Body of pancreas (tissue), 4 donors: ENCODE data around the gene RANBP3. TPM values are rescaled to one million over a fixed set of nuclear protein-coding genes. Genes with fewer than 3 reads are reported as not detected.

Experiments
- ATAC-seq: fragments of 150-250 bp; one replicate; pipeline ENCODE4 v1.9.1; 2016
- DNase-seq, 4 donors: peaks; one replicate each; pipeline ENCODE4 v3.0.0-alpha.2; 2019
- H3K27ac ChIP-seq, 4 donors: fragments of 200-600 bp; sonication (generic); 1 replicate in 3 of 4; 2 replicates in 1 of 4; pipeline versions ENCODE4 v1.5.1 to v1.6.1; 2016 to 2019; ENCODE audit warnings: mild to moderate bottlenecking in 1 of 4, mixed read lengths in 1 of 4, moderate library complexity in 1 of 4
- H3K27me3 ChIP-seq, 2 donors: fragments of 200-600 bp; sonication (generic); one replicate each; pipeline ENCODE4 v1.6.0; 2016; ENCODE audit warnings: mild to moderate bottlenecking in 1 of 2
- H3K36me3 ChIP-seq, 2 donors: fragments of 200-600 bp; sonication (generic); replicated peaks in 1 of 2; 2 replicates each; pipeline ENCODE4 v1.5.1; 2016; ENCODE audit warnings: low read depth in 2 of 2; ENCODE audit not compliant: insufficient read depth in 1 of 2
- H3K4me1 ChIP-seq: fragments of 200-600 bp; sonication (generic); one replicate; pipeline ENCODE4 v1.6.0; 2016
- H3K4me3 ChIP-seq, 2 donors: fragments of 200-600 bp; sonication (generic); 1 replicate in 1 of 2; 2 replicates in 1 of 2; pipeline ENCODE4 v1.5.1; 2016 to 2019
- H3K9me3 ChIP-seq, 3 donors: fragments of 200-600 bp; sonication (generic); 1 replicate in 2 of 3; 2 replicates in 1 of 3; pipeline ENCODE4 v1.5.1; 2016
- POLR2A ChIP-seq, 3 donors: fragments of 450-650 bp; IDR thresholded peaks; one replicate each; pipeline ENCODE4 v1.6.1; 2016; ENCODE audit warnings: antibody characterized with exemption in 3 of 3, mild to moderate bottlenecking in 2 of 3
- WGBS, 2 donors: methylation state at CpG; one replicate each; pipeline ENCODE4 v1.1.5; 2017; 5-methylcytosine and 5-hydroxymethylcytosine counted together
- intact Hi-C: fragments of 100-400 bp; cut with DNase I; formaldehyde crosslinking; loops from one replicate; pipeline ENCODE4 v1.15.1; 2023
- total RNA-seq, 2 donors: library from RNA; depleted of rRNA; stranded (reverse); fragments of >200 nt; gene quantifications; one replicate each; pipeline ENCODE4 v1.1.0, GENCODE V29; 2016
- TF ChIP-seq, protein P1 (sequence below), 7 experiments: fragments of 450-650 bp in 4 of 7; fragments of 200-600 bp in 3 of 7; sonication (generic) in 3 of 7; IDR thresholded peaks; one replicate each; pipeline ENCODE4 v1.5.1; 2016 to 2019; ENCODE audit warnings: antibody characterized with exemption in 7 of 7

Gene RANBP3
- total RNA-seq, 2 donors from 2014 or later = 62.0 to 90.0 TPM

DNA sequence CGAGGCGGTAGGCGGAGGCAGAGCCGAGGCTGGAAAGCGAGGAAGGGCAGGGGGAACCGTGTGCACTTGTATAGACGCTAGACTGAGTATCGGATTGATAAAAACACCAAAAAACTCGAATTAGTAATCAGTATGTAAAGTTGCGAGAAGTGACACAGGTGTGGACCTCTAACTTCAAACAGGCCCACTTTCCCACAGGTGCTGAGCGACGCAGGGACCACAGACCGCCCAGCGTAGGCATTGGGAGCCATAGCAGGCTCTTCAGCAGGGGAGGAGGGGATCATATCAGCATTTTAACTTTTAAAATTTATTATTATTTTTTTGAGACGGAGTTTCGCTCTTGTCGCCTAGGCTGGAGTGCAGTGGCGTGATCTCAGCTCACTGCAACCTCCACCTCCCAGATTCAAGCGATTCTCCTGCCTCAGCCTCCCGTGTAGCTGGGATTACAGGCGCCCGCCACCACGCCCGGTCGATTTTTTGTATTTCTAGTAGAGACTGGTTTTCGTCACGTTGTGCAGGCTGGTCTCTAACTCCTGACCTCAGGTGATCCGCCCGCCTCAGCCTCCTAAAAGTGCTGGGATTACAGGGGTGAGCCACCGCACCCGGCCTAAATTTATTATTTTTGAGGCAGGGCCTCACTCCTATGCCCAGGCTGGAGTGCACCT lies 72.7 kb downstream of the RANBP3 start:
- Histone ChIP-seq H3K4me1 (peaks cover 30% of the 10 kb centered on the region), H3K27ac (peak overlapping the region; percentile 42 to 92 (median 85)), H3K27me3 (no peaks in the 10 kb centered on the region), H3K9me3 (no peaks in the 10 kb centered on the region), H3K4me3 (peak overlapping the region; percentile 29 to 78), H3K36me3 (no peaks in the 10 kb centered on the region)
- DNase-seq (no peak), ATAC-seq (no peak)
- 37 to 39% methylated on average over 31 of the region's 31 CpGs for WGBS, 2 donors
- no peak for TF ChIP-seq POLR2A (IDR thresholded peaks at IDR 0.05)
- TF ChIP-seq, protein P1, sequence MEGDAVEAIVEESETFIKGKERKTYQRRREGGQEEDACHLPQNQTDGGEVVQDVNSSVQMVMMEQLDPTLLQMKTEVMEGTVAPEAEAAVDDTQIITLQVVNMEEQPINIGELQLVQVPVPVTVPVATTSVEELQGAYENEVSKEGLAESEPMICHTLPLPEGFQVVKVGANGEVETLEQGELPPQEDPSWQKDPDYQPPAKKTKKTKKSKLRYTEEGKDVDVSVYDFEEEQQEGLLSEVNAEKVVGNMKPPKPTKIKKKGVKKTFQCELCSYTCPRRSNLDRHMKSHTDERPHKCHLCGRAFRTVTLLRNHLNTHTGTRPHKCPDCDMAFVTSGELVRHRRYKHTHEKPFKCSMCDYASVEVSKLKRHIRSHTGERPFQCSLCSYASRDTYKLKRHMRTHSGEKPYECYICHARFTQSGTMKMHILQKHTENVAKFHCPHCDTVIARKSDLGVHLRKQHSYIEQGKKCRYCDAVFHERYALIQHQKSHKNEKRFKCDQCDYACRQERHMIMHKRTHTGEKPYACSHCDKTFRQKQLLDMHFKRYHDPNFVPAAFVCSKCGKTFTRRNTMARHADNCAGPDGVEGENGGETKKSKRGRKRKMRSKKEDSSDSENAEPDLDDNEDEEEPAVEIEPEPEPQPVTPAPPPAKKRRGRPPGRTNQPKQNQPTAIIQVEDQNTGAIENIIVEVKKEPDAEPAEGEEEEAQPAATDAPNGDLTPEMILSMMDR (IDR thresholded peaks at IDR 0.05) = no peak
- intact Hi-C loops = no loop called here

DNA sequence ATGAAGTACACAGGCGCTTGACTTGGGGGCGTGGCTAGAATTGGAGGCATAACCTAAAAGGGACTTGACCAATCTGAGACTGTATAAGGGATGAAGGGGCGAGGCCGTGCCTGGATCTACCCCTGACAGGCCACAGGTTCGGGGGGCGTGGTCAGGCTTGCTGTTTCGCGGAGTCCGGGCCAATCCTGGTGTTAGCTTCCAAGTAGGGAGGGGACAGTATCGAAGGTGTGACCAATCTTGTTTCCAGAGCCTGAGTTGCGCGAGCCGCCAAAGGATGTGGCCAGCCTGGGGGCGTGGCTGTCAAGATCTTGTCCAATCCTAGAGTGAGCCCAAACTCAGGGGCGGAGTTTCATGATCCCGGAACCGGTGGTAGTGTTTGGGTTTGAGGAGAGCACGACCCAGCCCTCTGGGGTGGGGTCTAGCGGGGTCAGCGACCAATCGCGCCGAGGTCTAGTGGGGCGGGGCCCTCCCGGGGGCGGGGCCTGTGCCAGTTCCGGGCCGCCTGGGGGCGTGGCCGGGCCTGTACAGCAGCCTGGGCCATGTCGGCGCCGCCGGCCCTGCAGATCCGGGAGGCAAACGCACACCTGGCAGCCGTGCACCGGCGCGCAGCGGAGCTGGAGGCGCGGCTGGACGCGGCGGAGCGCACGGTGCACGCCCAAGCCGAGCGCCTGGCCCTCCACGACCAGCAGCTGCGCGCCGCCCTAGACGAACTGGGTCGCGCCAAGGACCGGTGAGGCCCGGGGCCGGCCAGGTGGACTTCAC lies 73.4 kb downstream of the RANBP3 start, which contains the start of gene VMAC:
TSS of gene VMAC (plus strand) at position 521 of the 762 bp plus-strand sequence. CDS start at position 540, 19 bp downstream.
- peaks cover 30% of the 10 kb centered on the region for H3K4me1 ChIP-seq
- H3K4me3 ChIP-seq = peak within 1 kb of the TSS; percentile 39 to 78
- ATAC-seq (peak; percentile 83), DNase-seq (peak; percentile 100)
- TF ChIP-seq POLR2A (IDR thresholded peaks at IDR 0.05) = peak; percentile 71 to 81 (median 79)
- TF ChIP-seq, protein P1 (IDR thresholded peaks at IDR 0.05) = peak in 2 of 7 experiments; percentile 2 to 17
- intact Hi-C loops = no loop called here
- WGBS, 2 donors = 0 to 1% methylated on average over 19 to 56 of the region's 61 CpGs
- no peaks in the 10 kb centered on the region for H3K9me3 ChIP-seq
- H3K27ac ChIP-seq = peak within 1 kb of the TSS; percentile 67 to 92 (median 85)
- no peaks in the 10 kb centered on the region for H3K27me3 ChIP-seq
- no peaks in the 10 kb centered on the region for H3K36me3 ChIP-seq

DNA sequence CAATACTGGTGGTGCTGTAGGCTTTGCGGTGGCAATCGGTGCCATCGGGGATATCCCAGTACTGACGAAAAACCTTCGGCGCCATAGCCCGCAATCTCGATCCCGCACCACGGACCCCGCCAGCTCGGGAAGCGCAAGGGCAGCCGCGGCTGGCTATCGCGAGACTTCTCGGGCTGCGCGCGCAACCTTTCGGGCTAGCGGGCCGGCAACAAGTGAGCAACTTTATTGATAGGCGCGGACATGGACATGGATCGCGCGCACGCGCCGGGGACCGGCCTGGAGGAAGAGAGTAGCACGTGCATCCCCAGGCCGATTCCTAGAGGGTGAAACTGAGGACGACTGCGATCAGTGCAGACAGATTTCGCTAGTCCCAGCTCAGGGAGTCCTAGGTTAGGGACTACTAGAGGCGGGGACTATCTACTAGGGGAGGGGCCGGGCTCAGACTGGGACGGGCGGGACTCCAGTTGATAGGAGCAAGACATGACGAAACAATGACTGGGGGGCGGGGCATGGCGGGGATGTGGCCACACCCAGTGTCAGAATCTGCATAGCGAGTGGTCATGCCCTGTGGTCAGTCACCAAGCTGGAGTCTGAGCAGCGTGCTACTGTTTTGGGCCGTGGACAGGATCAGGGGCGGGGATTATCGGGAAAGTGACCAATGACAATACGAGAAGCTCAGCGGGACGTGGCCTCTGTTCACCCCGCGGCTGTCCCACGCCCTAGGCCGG lies 74.2 kb downstream of the RANBP3 start, which contains the start of gene NDUFA11:
TSS of gene NDUFA11 (minus strand) at position 167 of the 728 bp plus-strand sequence. CDS start at position 85, 82 bp downstream.
- intact Hi-C loops = no loop called here
- ATAC-seq (peak; percentile 73), DNase-seq (peak; percentile 99 to 100 (median 99))
- TF ChIP-seq POLR2A (IDR thresholded peaks at IDR 0.05) = peak in 2 of 3 donors; percentile 71 to 73
- TF ChIP-seq, protein P1 (IDR thresholded peaks at IDR 0.05) = peak in 2 of 7 experiments; percentile 4 to 11
- WGBS, 2 donors = 0% methylated on average over 13 to 57 of the region's 57 CpGs
- Histone ChIP-seq H3K27ac (peak within 1 kb of the TSS; percentile 67 to 92 (median 85)), H3K36me3 (no peaks in the 10 kb centered on the region), H3K4me1 (peaks cover 30% of the 10 kb centered on the region), H3K4me3 (peak within 1 kb of the TSS; percentile 39 to 56), H3K9me3 (no peaks in the 10 kb centered on the region), H3K27me3 (no peaks in the 10 kb centered on the region)

DNA sequence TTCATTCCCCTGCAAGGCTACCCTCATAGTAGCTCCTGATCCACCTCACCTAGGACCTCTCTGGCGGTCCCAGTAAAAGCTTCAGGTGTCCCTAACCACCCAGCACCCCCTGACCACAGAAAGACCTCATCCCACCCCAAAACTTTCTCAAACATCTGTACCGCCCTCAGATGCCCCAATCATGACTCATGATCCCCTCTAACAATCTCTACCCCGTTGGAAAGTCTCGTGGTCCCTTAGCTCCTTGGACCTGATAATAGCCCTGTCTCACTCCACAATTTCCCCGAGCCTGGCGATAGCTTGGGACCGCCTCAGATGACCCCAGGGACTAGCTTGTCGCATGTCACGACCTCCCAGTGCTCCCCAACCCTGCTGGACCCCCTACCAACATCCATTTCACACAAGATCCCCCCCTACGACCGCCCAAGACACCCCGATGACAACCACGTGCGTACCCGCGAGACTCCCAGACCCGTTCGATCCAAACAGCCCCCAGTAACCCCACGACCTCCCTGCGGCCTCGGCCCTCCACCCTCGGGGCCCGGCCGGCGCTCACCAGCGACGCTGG lies 74.8 kb downstream of the RANBP3 start:
- Histone ChIP-seq H3K27ac (peak overlapping the region; percentile 67 to 92 (median 85)), H3K27me3 (no peaks in the 10 kb centered on the region), H3K4me1 (peaks cover 30% of the 10 kb centered on the region), H3K36me3 (no peaks in the 10 kb centered on the region), H3K4me3 (peak overlapping the region; percentile 39 to 56), H3K9me3 (no peaks in the 10 kb centered on the region)
- no peak for TF ChIP-seq POLR2A (IDR thresholded peaks at IDR 0.05)
- TF ChIP-seq, protein P1 (IDR thresholded peaks at IDR 0.05) = no peak
- intact Hi-C loops = no loop called here
- no peak for DNase-seq
- 1 to 5% methylated on average over 12 to 27 of the region's 27 CpGs for WGBS, 2 donors
- ATAC-seq = no peak
